Spinal cord (tissue), 10 donors: Measurements from ENCODE around the gene PARM1. TPM values are rescaled to one million over a fixed set of nuclear protein-coding genes. Genes with fewer than 3 reads are reported as not detected.

Experiments
- DNase-seq, 6 donors: peaks; one replicate each; pipeline versions ENCODE4 v3.0.0 to v3.0.0-alpha.2; 2013 to 2015; ENCODE audit warnings: low spot score in 6 of 6, low read depth in 4 of 6
- H3K27ac ChIP-seq: one replicate; pipeline ENCODE4 v1.5.1; 2013; ENCODE audit warnings: low read depth, low read length, control low read depth
- H3K27me3 ChIP-seq: one replicate; pipeline ENCODE4 v1.6.1; 2013; ENCODE audit warnings: low read length; ENCODE audit not compliant: control insufficient read depth, insufficient read depth
- H3K36me3 ChIP-seq: one replicate; pipeline ENCODE4 v1.6.1; 2013; ENCODE audit warnings: low read length; ENCODE audit not compliant: control insufficient read depth, insufficient read depth
- H3K4me1 ChIP-seq: one replicate; pipeline ENCODE4 v1.6.1; 2013; ENCODE audit warnings: low read length; ENCODE audit not compliant: control insufficient read depth, insufficient read depth
- H3K4me3 ChIP-seq: one replicate; pipeline ENCODE4 v1.5.1; 2013; ENCODE audit warnings: low read depth, low read length, control low read depth
- H3K9me3 ChIP-seq: one replicate; pipeline ENCODE4 v1.6.1; 2013; ENCODE audit warnings: low read length; ENCODE audit not compliant: control insufficient read depth, insufficient read depth
- WGBS: methylation state at CpG from one replicate; pipeline ENCODE4 v1.1.5; 2013; ENCODE audit warnings: missing lambda C conversion rate; ENCODE audit not compliant: insufficient coverage; 5-methylcytosine and 5-hydroxymethylcytosine counted together
- polyA plus RNA-seq, 2 donors: library from polyadenylated mRNA; unstranded; fragments of 120-200 nt; gene quantifications; one replicate each; pipeline ENCODE4 v1.2.1, GENCODE V29; 2013; ENCODE audit not compliant: insufficient read length in 2 of 2
- total RNA-seq, 2 donors: library from RNA; depleted of rRNA in 1 of 2; stranded (reverse); fragments of 120-200 nt in 1 of 2; fragments of >200 nt in 1 of 2; gene quantifications; one replicate each; pipeline versions ENCODE4 v1.2.3 to v1.2.4, GENCODE V29; 2013 to 2014
- donor health status: healthy.

Gene PARM1
- total and polyA plus RNA-seq, 4 donors = 12.2 to 31.2 (median 15.6) TPM

DNA sequence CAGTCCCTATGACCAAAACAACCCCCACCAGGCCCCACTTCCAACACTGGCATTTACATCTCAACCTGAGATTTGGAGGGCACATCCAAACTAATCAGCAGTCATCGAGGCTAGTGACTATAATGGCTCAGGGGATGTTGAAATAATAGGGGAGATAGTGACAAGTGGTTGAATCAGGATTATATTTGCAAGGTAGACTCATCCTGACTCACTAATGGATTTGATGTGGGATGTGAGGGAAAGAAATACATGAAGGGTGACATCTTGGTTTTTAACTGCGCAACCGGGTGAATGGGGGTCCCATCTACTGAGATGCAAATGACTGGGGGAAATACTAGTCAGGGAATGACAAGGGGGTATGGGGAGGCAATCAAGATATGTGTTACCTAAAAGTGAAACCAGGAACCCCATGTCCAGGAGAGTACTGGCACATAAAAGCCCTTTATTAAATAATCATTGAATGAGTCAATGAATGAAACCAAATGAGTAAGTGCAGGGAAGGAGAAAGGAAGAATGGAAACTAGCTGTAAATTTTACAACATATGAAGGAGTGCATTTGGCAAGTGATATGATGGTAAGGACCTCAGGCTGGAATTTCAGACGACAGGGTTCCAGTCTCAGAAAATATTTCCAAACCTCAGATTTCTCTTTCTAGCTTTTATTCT lies 78.3 kb downstream of the PARM1 start:
- H3K36me3 ChIP-seq = peaks cover 3% of the 10 kb centered on the region
- no peak for DNase-seq
- H3K27ac ChIP-seq = no peak overlapping the region
- peaks cover 2% of the 10 kb centered on the region for H3K9me3 ChIP-seq
- H3K4me3 ChIP-seq = no peak overlapping the region
- no CpG with 5 or more reads among the region's 4 CpGs for WGBS
- no peaks in the 10 kb centered on the region for H3K4me1 ChIP-seq
- no peaks in the 10 kb centered on the region for H3K27me3 ChIP-seq

DNA sequence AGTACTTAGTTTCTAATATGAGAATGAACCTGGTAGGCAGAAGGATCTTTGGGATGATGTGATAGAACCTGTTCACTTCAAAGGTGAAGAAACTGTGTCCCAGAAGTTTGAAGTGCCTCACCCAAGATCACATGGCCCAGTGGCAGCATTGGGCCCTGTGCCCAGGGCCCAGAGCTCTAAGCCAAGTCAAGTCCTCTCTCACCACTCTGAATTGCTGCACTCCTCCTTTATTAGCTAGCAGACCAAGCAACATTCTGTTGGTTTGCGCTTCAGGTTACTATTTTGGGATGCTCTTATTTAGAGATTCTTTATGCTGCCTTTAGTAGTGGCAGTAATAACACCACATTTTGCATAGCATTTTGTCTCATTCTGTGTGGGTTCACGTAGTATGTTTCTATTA lies 82.7 kb downstream of the PARM1 start:
- Histone ChIP-seq H3K4me1 (no peaks in the 10 kb centered on the region), H3K27ac (no peak overlapping the region), H3K9me3 (no peaks in the 10 kb centered on the region), H3K36me3 (peaks cover 3% of the 10 kb centered on the region), H3K27me3 (no peaks in the 10 kb centered on the region), H3K4me3 (no peak overlapping the region)
- no peak for DNase-seq
- WGBS = no CpG with 5 or more reads among the region's 2 CpGs

GRCh38 chr4:75016472-75016871 lies 83.6 kb downstream of the PARM1 start:
- Histone ChIP-seq H3K4me1 (no peaks in the 10 kb centered on the region), H3K27me3 (no peaks in the 10 kb centered on the region), H3K27ac (no peak overlapping the region), H3K4me3 (no peak overlapping the region), H3K9me3 (no peaks in the 10 kb centered on the region), H3K36me3 (peaks cover 3% of the 10 kb centered on the region)
- WGBS = 82% methylated on average over 6 of the region's 6 CpGs
- no peak for DNase-seq

GRCh38 chr4:75018811-75019479 lies 86.0 kb downstream of the PARM1 start:
- no peak for DNase-seq
- H3K9me3 ChIP-seq = no peaks in the 10 kb centered on the region
- no peaks in the 10 kb centered on the region for H3K27me3 ChIP-seq
- WGBS = 75% methylated on average over 2 of the region's 3 CpGs
- H3K36me3 ChIP-seq = no peaks in the 10 kb centered on the region
- no peak overlapping the region for H3K27ac ChIP-seq
- H3K4me3 ChIP-seq = no peak overlapping the region
- H3K4me1 ChIP-seq = no peaks in the 10 kb centered on the region

DNA sequence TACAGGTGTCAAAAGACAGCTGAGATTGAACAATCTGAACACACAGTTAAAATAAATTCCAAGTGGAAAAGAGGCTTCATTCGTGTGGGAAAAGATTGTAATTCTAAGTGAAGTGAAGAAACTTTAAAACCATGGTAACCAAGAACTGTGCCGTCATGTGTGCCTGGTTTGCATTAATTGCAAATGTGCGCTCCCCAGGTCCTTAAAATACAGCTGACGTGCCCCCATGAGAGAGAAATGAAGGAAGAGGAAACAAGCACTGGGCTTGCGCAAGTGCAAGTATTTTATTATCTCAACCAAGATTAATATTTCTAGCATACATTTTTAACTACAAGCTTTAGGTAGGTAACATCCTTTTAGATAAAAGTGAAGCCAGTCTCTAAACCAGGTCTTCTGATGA lies 92.5 kb downstream of the PARM1 start:
- 76% methylated on average over 2 of the region's 5 CpGs for WGBS
- H3K4me1 ChIP-seq = no peaks in the 10 kb centered on the region
- no peaks in the 10 kb centered on the region for H3K36me3 ChIP-seq
- H3K9me3 ChIP-seq = no peaks in the 10 kb centered on the region
- no peak overlapping the region for H3K27ac ChIP-seq
- H3K4me3 ChIP-seq = no peak overlapping the region
- no peak for DNase-seq
- no peaks in the 10 kb centered on the region for H3K27me3 ChIP-seq

DNA sequence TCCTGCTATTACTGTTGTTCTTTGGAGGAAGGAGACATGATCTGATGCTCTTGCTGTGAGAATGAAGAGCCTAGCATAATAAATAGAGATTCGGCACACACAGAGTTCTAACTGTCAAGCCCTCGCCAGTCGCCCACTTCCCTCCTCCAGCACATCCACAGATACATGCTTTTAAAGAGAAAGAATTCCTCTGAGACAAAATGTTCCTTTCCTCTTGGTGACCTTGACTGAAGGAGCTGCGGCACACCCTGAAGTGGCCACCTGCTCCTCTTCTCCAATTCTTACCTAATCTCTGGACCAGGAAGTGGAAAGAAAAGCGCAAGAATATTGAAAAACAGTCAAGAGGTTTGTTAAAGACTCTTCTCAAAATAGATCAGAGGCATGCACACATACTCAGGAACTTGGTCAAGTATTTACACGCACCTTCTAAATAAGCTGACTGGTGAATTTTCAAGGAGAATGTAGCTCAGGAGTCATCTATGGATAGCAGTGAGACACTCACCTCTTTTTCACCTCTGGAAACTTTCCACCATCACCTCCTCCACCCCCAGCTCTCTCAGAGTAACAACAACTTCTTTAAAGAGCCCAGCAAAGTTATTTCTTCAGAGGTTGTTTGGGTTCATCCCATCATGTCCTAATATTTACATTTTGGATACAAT lies 95.4 kb downstream of the PARM1 start:
- H3K4me3 ChIP-seq = no peak overlapping the region
- 81% methylated on average over 2 of the region's 6 CpGs for WGBS
- H3K36me3 ChIP-seq = no peaks in the 10 kb centered on the region
- no peak for DNase-seq
- no peaks in the 10 kb centered on the region for H3K4me1 ChIP-seq
- H3K27ac ChIP-seq = no peak overlapping the region
- no peaks in the 10 kb centered on the region for H3K9me3 ChIP-seq
- H3K27me3 ChIP-seq = no peaks in the 10 kb centered on the region

GRCh38 chr4:75030028-75030427 lies 97.1 kb downstream of the PARM1 start:
- DNase-seq = no peak
- Histone ChIP-seq H3K27ac (no peak overlapping the region), H3K4me3 (no peak overlapping the region), H3K27me3 (no peaks in the 10 kb centered on the region), H3K36me3 (no peaks in the 10 kb centered on the region), H3K9me3 (no peaks in the 10 kb centered on the region), H3K4me1 (no peaks in the 10 kb centered on the region)
- no CpG with 5 or more reads among the region's 1 CpG for WGBS

GRCh38 chr4:75030649-75031235 lies 97.8 kb downstream of the PARM1 start:
- Histone ChIP-seq H3K36me3 (no peaks in the 10 kb centered on the region), H3K27ac (no peak overlapping the region), H3K9me3 (no peaks in the 10 kb centered on the region), H3K4me3 (no peak overlapping the region), H3K4me1 (no peaks in the 10 kb centered on the region), H3K27me3 (no peaks in the 10 kb centered on the region)
- DNase-seq = no peak
- WGBS = 88% methylated on average over 1 of the region's 3 CpGs

- WGBS = no CpG with 5 or more reads among the region's 1 CpG
- no peaks in the 10 kb centered on the region for H3K4me1 ChIP-seq
These were observed 98.9 kb downstream of the PARM1 start for GRCh38 chr4:75031775-75032174.

More at GRCh38 chr4:75031775-75032174, 98.9 kb downstream of the PARM1 start:
- DNase-seq = no peak
- H3K27ac ChIP-seq = no peak overlapping the region
- no peak overlapping the region for H3K4me3 ChIP-seq
- no peaks in the 10 kb centered on the region for H3K36me3 ChIP-seq
- no peaks in the 10 kb centered on the region for H3K27me3 ChIP-seq
- no peaks in the 10 kb centered on the region for H3K9me3 ChIP-seq
